ENCODE measurements around the gene PLPP3. TPM values are rescaled to one million over a fixed set of nuclear protein-coding genes. Genes with fewer than 3 reads are reported as not detected.

PLPP3 gene
- total RNA-seq, 2 experiments from 2014 or later = not detected

DNA sequence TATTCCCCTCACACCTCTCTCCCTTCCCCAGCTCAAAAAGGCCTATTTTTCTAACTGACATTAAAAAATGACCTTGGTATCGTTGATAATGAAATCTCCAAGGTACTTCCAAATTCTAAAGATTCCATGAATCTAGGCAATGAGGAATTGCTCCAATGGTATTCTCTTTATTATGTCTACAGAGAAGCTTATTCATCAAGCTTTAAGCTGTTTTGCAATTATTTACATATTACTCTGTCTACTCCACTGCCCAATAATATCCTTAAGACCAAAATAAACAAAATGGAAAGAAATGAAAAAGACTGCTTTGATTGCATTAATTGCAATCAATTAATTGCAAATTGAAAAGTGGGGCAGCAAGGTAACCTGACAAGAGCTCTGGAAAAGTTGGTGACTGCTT is 7.9 kb downstream of the PLPP3 start:
- H3K4me3 Mint-ChIP-seq = no peak overlapping the region
- no peak for TF ChIP-seq CTCF (IDR thresholded peaks at IDR 0.05)
- intact Hi-C loops (cut with micrococcal nuclease) = no loop called here
- H3K27me3 Mint-ChIP-seq = peaks cover 4% of the 10 kb centered on the region
- DNase-seq = no peak
- no peaks in the 10 kb centered on the region for H3K9me3 Mint-ChIP-seq
- CTCF ChIA-PET = no interaction called here
- POLR2A ChIA-PET = no interaction called here
- no peaks in the 10 kb centered on the region for H3K36me3 Mint-ChIP-seq (ENCODE audit: low read depth)
- H3K27ac Mint-ChIP-seq = no peak overlapping the region
- ATAC-seq = no peak
- no peaks in the 10 kb centered on the region for H3K4me1 Mint-ChIP-seq (ENCODE audit: low read depth)

DNA sequence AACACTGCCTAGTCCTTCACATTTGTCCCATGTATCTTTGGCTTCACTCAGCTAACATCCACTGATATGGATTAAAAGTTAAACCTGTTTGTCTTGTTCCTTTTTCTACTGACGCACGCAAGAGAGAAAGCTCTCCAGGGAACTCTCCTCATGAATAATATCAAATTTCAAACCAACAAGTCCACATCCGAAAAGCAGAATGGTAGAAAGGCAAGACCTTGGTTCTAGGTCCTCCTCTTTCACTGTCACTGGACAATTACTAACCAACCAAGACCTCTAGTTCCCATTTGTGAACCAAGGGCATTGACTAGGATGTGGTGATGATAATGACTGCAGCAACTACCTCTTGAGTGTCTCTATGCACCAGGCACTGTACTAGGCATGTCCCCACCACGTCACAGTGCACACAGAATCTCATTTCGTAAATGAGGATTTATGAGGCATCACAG is 8.4 kb downstream of the PLPP3 start:
- no peak for TF ChIP-seq CTCF (IDR thresholded peaks at IDR 0.05)
- no peaks in the 10 kb centered on the region for H3K4me1 Mint-ChIP-seq (ENCODE audit: low read depth)
- ChIA-PET CTCF (no interaction called here), POLR2A (no interaction called here)
- H3K36me3 Mint-ChIP-seq (ENCODE audit: low read depth) = no peaks in the 10 kb centered on the region
- no peak for ATAC-seq
- H3K27ac Mint-ChIP-seq = no peak overlapping the region
- H3K27me3 Mint-ChIP-seq = peaks cover 4% of the 10 kb centered on the region
- no peak for DNase-seq
- no peak overlapping the region for H3K4me3 Mint-ChIP-seq
- intact Hi-C loops (cut with micrococcal nuclease) = no loop called here
- no peaks in the 10 kb centered on the region for H3K9me3 Mint-ChIP-seq

GRCh38 chr1:56569661-56570060 is 9.7 kb downstream of the PLPP3 start:
- no peak for TF ChIP-seq CTCF (IDR thresholded peaks at IDR 0.05)
- ATAC-seq (no peak), DNase-seq (no peak)
- CTCF ChIA-PET = no interaction called here
- Mint-ChIP-seq H3K27ac (no peak overlapping the region), H3K9me3 (no peaks in the 10 kb centered on the region), H3K27me3 (peaks cover 3% of the 10 kb centered on the region), H3K36me3 (ENCODE audit: low read depth) (no peaks in the 10 kb centered on the region), H3K4me3 (no peak overlapping the region), H3K4me1 (ENCODE audit: low read depth) (no peaks in the 10 kb centered on the region)
- POLR2A ChIA-PET = no interaction called here
- intact Hi-C loops (cut with micrococcal nuclease) = no loop called here

DNA sequence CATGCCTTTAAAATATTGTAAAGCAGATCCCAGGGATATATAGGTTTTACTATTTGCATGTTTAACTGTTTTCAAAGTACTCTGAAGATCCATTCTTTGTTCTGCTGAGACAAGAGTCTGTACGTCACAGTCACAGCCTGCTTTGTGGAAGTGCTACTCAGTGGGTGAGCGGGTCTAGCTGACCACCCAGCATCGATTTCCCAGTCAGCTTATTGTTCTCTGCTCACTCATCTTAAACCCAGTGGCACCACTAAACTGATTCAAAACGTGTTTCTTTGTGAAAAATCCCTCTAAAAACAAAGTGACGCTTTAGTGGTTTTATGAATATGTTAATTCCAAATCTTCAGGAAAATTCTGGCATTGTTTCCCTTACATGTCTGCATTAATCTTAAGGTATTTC is 12.4 kb downstream of the PLPP3 start:
- no peak for DNase-seq
- TF ChIP-seq CTCF (IDR thresholded peaks at IDR 0.05) = no peak
- Mint-ChIP-seq H3K4me3 (no peak overlapping the region), H3K4me1 (ENCODE audit: low read depth) (no peaks in the 10 kb centered on the region), H3K27ac (no peak overlapping the region), H3K9me3 (no peaks in the 10 kb centered on the region), H3K27me3 (no peaks in the 10 kb centered on the region), H3K36me3 (ENCODE audit: low read depth) (no peaks in the 10 kb centered on the region)
- POLR2A ChIA-PET = no interaction called here
- ATAC-seq = no peak
- intact Hi-C loops (cut with micrococcal nuclease) = no loop called here
- CTCF ChIA-PET = no interaction called here

GRCh38 chr1:56566061-56566744 is 13.2 kb downstream of the PLPP3 start:
- no peak for DNase-seq
- H3K27ac Mint-ChIP-seq = no peak overlapping the region
- intact Hi-C loops (cut with micrococcal nuclease) = no loop called here

More at GRCh38 chr1:56566061-56566744, 13.2 kb downstream of the PLPP3 start:
- Mint-ChIP-seq H3K4me1 (ENCODE audit: low read depth) (no peaks in the 10 kb centered on the region), H3K4me3 (no peak overlapping the region), H3K27me3 (no peaks in the 10 kb centered on the region), H3K9me3 (no peaks in the 10 kb centered on the region), H3K36me3 (ENCODE audit: low read depth) (no peaks in the 10 kb centered on the region)
- POLR2A ChIA-PET = no interaction called here
- TF ChIP-seq CTCF (IDR thresholded peaks at IDR 0.05) = no peak
- no peak for ATAC-seq
- CTCF ChIA-PET = no interaction called here
